HG03558 (cell line): ENCODE data around the gene SH3RF2.
"Not testable (repeated sequence)": the region's sequence is repeated elsewhere in the genome, so short reads cannot be mapped to it uniquely, and the experiment has no call there.

Source experiments
- ATAC-seq: cut with Tn5 transposase; IDR thresholded peaks from one replicate; pipeline ENCODE4 v1.9.1; 2021; ENCODE audit warnings: moderate number of reproducible peaks; ENCODE audit not compliant: unreplicated experiment; ENCODE audit errors: extremely low read depth

Gene SH3RF2

GRCh38 chr5:146108870-146109269, 172.5 kb downstream of the SH3RF2 start:
- ATAC-seq: not testable (repeated sequence)

- ATAC-seq: no peak
Observed at GRCh38 chr5:146109379-146109778, 173.0 kb downstream of the SH3RF2 start.

- no peak for ATAC-seq
Observed at GRCh38 chr5:146111409-146111808, 175.0 kb downstream of the SH3RF2 start.

- no peak for ATAC-seq
Observed at GRCh38 chr5:146112476-146112875, 176.1 kb downstream of the SH3RF2 start.
